IMR-90 (cell line): Measurements from ENCODE around the gene FOXN3. TPM values are rescaled to one million over a fixed set of nuclear protein-coding genes. Genes with fewer than 3 reads are reported as not detected.

Experiments used
- ATAC-seq: fragments of 200-7000 bp; cut with Tn5 transposase; 2 replicates; pipeline ENCODE4 v1.9.1; 2020; ENCODE audit warnings: low read depth, mild to moderate bottlenecking, moderate library complexity
- BruUV-seq: library from RNA; stranded (reverse); fragments of 400-500 nt; replicated peaks from 2 replicates; lab custom pipeline; 2021; lab: Mats Ljungman, UMichigan
- CTCF ChIA-PET: fragments of 300-600 bp; formaldehyde crosslinking; extraction: SDS; loops from one replicate; lab custom pipeline; 2021; ENCODE audit warnings: antibody characterized with exemption; lab: Yijun Ruan, JAX
- POLR2A ChIA-PET: fragments of 300-600 bp; sonication (Branson Sonifier 250); formaldehyde crosslinking; loops from one replicate; lab custom pipeline; 2022; ENCODE audit warnings: antibody characterized with exemption; ENCODE audit not compliant: unreplicated experiment; lab: Charles Lee
- DNase-seq: peaks from one replicate; pipeline ENCODE4 v3.0.0; 2013
- H2AFZ ChIP-seq: replicated peaks from 2 replicates; pipeline ENCODE3; 2013; ENCODE audit warnings: low read length, mild to moderate bottlenecking; ENCODE audit not compliant: poor library complexity
- H2AK5ac ChIP-seq: 2 replicates; pipeline ENCODE4 v1.6.1; 2013; ENCODE audit warnings: low read depth, low read length, inconsistent platforms
- H2AK9ac ChIP-seq: replicated peaks from 2 replicates; pipeline ENCODE3; 2013; ENCODE audit warnings: mild to moderate bottlenecking, low read depth, low read length, moderate library complexity; ENCODE audit not compliant: poor library complexity
- H2BK120ac ChIP-seq: 2 replicates; pipeline ENCODE4 v1.6.1; 2013; ENCODE audit warnings: low read depth, low read length, inconsistent platforms
- H2BK15ac ChIP-seq: 3 replicates; pipeline ENCODE4 v1.6.1; 2013; ENCODE audit warnings: low read depth, low read length, inconsistent platforms
- H2BK20ac ChIP-seq: 2 replicates; pipeline ENCODE4 v1.6.1; 2013; ENCODE audit warnings: low read depth, mild to moderate bottlenecking, inconsistent platforms, low read length, moderate library complexity
- H2BK5ac ChIP-seq: 2 replicates; pipeline ENCODE4 v1.6.1; 2013; ENCODE audit warnings: mild to moderate bottlenecking, low read depth, low read length, inconsistent platforms; ENCODE audit not compliant: poor library complexity, severe bottlenecking
- H3K14ac ChIP-seq: replicated peaks from 2 replicates; pipeline ENCODE4 v1.6.1; 2013; ENCODE audit warnings: low read depth, low read length, inconsistent platforms
- H3K18ac ChIP-seq: 2 replicates; pipeline ENCODE4 v1.6.1; 2013; ENCODE audit warnings: low read depth, low read length, control low read depth
- H3K23ac ChIP-seq: 2 replicates; pipeline ENCODE4 v1.6.1; 2013; ENCODE audit warnings: low read depth, low read length, inconsistent platforms
- H3K27ac ChIP-seq: 2 replicates; pipeline ENCODE4 v1.5.1; 2013; ENCODE audit warnings: mild to moderate bottlenecking, control low read depth, low read length; ENCODE audit not compliant: insufficient read depth
- H3K27me3 ChIP-seq: 2 replicates; pipeline ENCODE4 v1.6.1; 2013; ENCODE audit warnings: low read length; ENCODE audit not compliant: control insufficient read depth, insufficient read depth
- H3K36me3 ChIP-seq: 2 replicates; pipeline ENCODE4 v1.6.1; 2013; ENCODE audit warnings: low read length, mixed read lengths; ENCODE audit not compliant: control insufficient read depth, insufficient read depth
- H3K4ac ChIP-seq: 2 replicates; pipeline ENCODE4 v1.6.1; 2013; ENCODE audit warnings: low read depth, low read length, inconsistent platforms
- H3K4me1 ChIP-seq: 2 replicates; pipeline ENCODE4 v1.6.1; 2013; ENCODE audit warnings: low read length, mixed read lengths; ENCODE audit not compliant: control insufficient read depth, insufficient read depth
- H3K4me2 ChIP-seq: 2 replicates; pipeline ENCODE4 v1.6.1; 2013; ENCODE audit warnings: low read depth, mild to moderate bottlenecking, control low read depth, low read length, moderate library complexity
- H3K4me3 ChIP-seq: 2 replicates; pipeline ENCODE4 v1.5.1; 2013; ENCODE audit warnings: low read depth, mild to moderate bottlenecking, control low read depth, low read length, moderate library complexity; ENCODE audit not compliant: insufficient read depth
- H3K56ac ChIP-seq: 2 replicates; pipeline ENCODE4 v1.6.1; 2013; ENCODE audit warnings: low read length, inconsistent platforms; ENCODE audit not compliant: insufficient read depth; ENCODE audit errors: extremely low read depth
- H3K79me1 ChIP-seq, 2 experiments: 2 replicates each; pipeline ENCODE4 v1.6.1; 2013; ENCODE audit warnings: low read length in 2 of 2, inconsistent platforms in 1 of 2, low read depth in 1 of 2
- H3K9ac ChIP-seq: 2 replicates; pipeline ENCODE4 v1.6.1; 2013; ENCODE audit warnings: low read depth, low read length, control low read depth
- H3K9me1 ChIP-seq: 2 replicates; pipeline ENCODE4 v1.6.1; 2013; ENCODE audit warnings: low read length, inconsistent platforms; ENCODE audit not compliant: insufficient read depth
- H3K9me3 ChIP-seq: 2 replicates; pipeline ENCODE4 v1.6.1; 2013; ENCODE audit warnings: low read length; ENCODE audit not compliant: control insufficient read depth, insufficient read depth
- H4K20me1 ChIP-seq: 2 replicates; pipeline ENCODE4 v1.6.1; 2013; ENCODE audit warnings: low read length, inconsistent platforms; ENCODE audit not compliant: insufficient read depth
- H4K5ac ChIP-seq: 2 replicates; pipeline ENCODE4 v1.6.1; 2013; ENCODE audit warnings: mild to moderate bottlenecking, low read depth, low read length, control low read depth
- H4K8ac ChIP-seq, 2 experiments: 2 replicates each; pipeline ENCODE4 v1.6.1; 2013; ENCODE audit warnings: low read depth in 2 of 2, low read length in 2 of 2, control low read depth in 1 of 2, inconsistent platforms in 1 of 2
- H4K91ac ChIP-seq: 2 replicates; pipeline ENCODE4 v1.6.1; 2013; ENCODE audit warnings: low read depth, low read length, inconsistent platforms; ENCODE audit not compliant: insufficient read depth
- BHLHE40 ChIP-seq: fragments of 150-350 bp; IDR thresholded peaks from 2 replicates; pipeline ENCODE4 v1.6.1; 2016; ENCODE audit warnings: mild to moderate bottlenecking, low read depth, low read length
- CEBPB ChIP-seq: IDR thresholded peaks from 2 replicates; pipeline ENCODE4 v1.6.1; 2012; ENCODE audit warnings: low read depth, low read length, improper control_type of control experiment
- CHD1 ChIP-seq: IDR thresholded peaks from 2 replicates; pipeline ENCODE4 v1.6.1; 2012; ENCODE audit warnings: low read depth, low read length, improper control_type of control experiment
- ELK1 ChIP-seq: fragments of 150-350 bp; IDR thresholded peaks from 2 replicates; pipeline ENCODE4 v1.6.1; 2016; ENCODE audit warnings: low read depth, mild to moderate bottlenecking, low read length, moderate library complexity, borderline replicate concordance
- FOS ChIP-seq: fragments of 150-350 bp; IDR thresholded peaks from 2 replicates; pipeline ENCODE4 v1.6.1; 2016; ENCODE audit warnings: low read depth, low read length
- MAFK ChIP-seq: IDR thresholded peaks from 2 replicates; pipeline ENCODE4 v1.6.1; 2012; ENCODE audit warnings: low read depth, low read length, improper control_type of control experiment
- NFE2L2 ChIP-seq: fragments of 150-350 bp; IDR thresholded peaks from 2 replicates; pipeline ENCODE4 v1.6.1; 2016; ENCODE audit warnings: low read depth, mild to moderate bottlenecking, low read length
- RCOR1 ChIP-seq: IDR thresholded peaks from 2 replicates; pipeline ENCODE4 v1.6.1; 2012; ENCODE audit warnings: mild to moderate bottlenecking, low read length, improper control_type of control experiment; ENCODE audit not compliant: insufficient replicate concordance
- RFX5 ChIP-seq: IDR thresholded peaks from 2 replicates; pipeline ENCODE4 v1.8.0; 2012; ENCODE audit warnings: low read depth, mild to moderate bottlenecking, low read length, moderate library complexity
- SMC3 ChIP-seq: fragments of 150-350 bp; IDR thresholded peaks from 2 replicates; pipeline ENCODE4 v1.6.1; 2016; ENCODE audit warnings: low read depth, mild to moderate bottlenecking, antibody characterized with exemption, low read length, moderate library complexity
- WGBS, 2 experiments: methylation state at CpG; one replicate each; pipeline versions ENCODE4 v1.1.5 to v1.1.7; 2013; ENCODE audit warnings: missing lambda C conversion rate in 2 of 2; ENCODE audit not compliant: insufficient read length in 1 of 2; ENCODE audit errors: extremely low coverage in 2 of 2; 5-methylcytosine and 5-hydroxymethylcytosine counted together
- dilution Hi-C: fragments of 300-500 bp; cut with HindIII; formaldehyde crosslinking; loops from one replicate; pipeline ENCODE4 v1.14.3; 2018; ENCODE audit warnings: low sequenced_read_pairs; ENCODE audit not compliant: unreplicated experiment
- in situ Hi-C: fragments of 300-500 bp; cut with MboI; formaldehyde crosslinking; loops from 3 replicates; pipeline ENCODE4 v1.14.3; 2019; ENCODE audit warnings: low sequenced_read_pairs, inconsistent platforms, mixed read lengths
- intact Hi-C: fragments of 100-400 bp; cut with micrococcal nuclease; formaldehyde crosslinking; loops from 2 replicates; pipeline ENCODE4 v1.10.0; 2022
- polyA plus RNA-seq, 3 experiments: library from polyadenylated mRNA; depleted of rRNA; stranded (reverse); fragments of >200 nt; gene quantifications; 2 replicates each; pipeline ENCODE4 v1.2.3, GENCODE V29; 2012; ENCODE audit warnings: low replicate concordance in 1 of 3
- total RNA-seq: library from RNA; depleted of rRNA; stranded (reverse); fragments of >200 nt; gene quantifications from 2 replicates; pipeline ENCODE4 v1.2.3, GENCODE V29; 2012

The FOXN3 gene
- total and polyA plus RNA-seq, 2 of the 4 experiments (the other 2 are of a cell fraction): 22.6 to 33.7 TPM

DNA sequence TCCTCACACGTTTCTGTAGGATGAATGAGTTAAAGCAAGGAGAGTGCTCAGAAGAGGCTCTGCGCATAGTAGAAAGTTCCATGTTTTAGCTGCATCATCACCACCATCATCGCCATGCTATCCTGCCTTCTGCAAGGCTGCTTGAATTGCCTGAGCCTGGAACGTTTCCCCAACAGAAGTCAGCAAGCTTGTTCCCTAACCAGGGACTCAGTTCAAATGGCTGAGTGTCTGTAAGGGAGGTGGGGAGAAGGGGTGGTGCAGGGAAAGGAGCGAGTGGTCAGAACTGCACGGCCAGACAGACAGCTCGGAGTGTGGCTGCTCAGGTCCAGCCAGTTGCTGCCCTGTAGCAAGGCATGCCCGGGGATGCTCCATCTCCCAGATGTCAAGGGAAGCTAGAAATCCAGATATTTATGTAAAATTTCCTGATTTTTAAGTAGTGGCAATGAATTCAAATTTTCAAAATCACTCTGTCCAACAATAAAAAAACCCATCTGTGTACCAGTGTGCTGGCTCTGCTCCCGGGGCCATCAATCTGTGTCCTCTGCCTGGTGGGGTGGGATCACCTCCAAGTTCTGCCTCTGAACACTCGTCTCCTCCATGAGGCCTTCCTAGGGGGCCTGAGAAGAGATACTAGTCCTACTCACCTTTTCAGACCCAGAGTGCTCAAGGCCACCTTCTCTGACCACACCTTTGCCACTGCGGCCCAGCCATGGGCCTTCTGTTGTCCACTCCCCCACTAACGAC, 162.7 kb downstream of the FOXN3 start:
- CTCF ChIA-PET: no interaction called here
- DNase-seq: no peak

More for the DNA sequence above, 162.7 kb downstream of the FOXN3 start:
- no peak overlapping the region for H3K56ac ChIP-seq
- H3K4me2 ChIP-seq: no peak overlapping the region
- peaks cover 61 to 81% of the 10 kb centered on the region in 2 experiments for H3K79me1 ChIP-seq
- H2BK120ac ChIP-seq: no peak overlapping the region
- WGBS, 2 experiments: 67% methylated on average over 2 of the region's 12 CpGs; no CpG with 5 or more reads in 1 of the 2 experiments
- H2AK5ac ChIP-seq: no peak overlapping the region
- 0 out of 2 replicates have a peak overlapping the region, but pooled peaks have one; percentile 24 for H3K14ac ChIP-seq
- H3K36me3 ChIP-seq: peaks cover 5% of the 10 kb centered on the region; the same call in 1 of the 2 replicates
- no peak overlapping the region for H2AFZ ChIP-seq
- no peak overlapping the region for H4K5ac ChIP-seq
- H3K23ac ChIP-seq: no peak overlapping the region
- intact Hi-C loops: no loop called here
- TF ChIP-seq MAFK: no peak
- no peak for TF ChIP-seq CEBPB
- no peak for TF ChIP-seq CHD1
- no peak for TF ChIP-seq RCOR1
- no peak for TF ChIP-seq RFX5
- TF ChIP-seq ELK1: no peak
- TF ChIP-seq FOS: no peak
- TF ChIP-seq SMC3: no peak
- TF ChIP-seq BHLHE40: no peak
- TF ChIP-seq NFE2L2: no peak
- ATAC-seq: no peak
- no peak overlapping the region for H2BK20ac ChIP-seq
- no peak overlapping the region for H2BK15ac ChIP-seq
- no peak overlapping the region for H4K91ac ChIP-seq
- no peak overlapping the region for H3K27ac ChIP-seq
- dilution Hi-C loops: no loop called here
- H2BK5ac ChIP-seq: no peak overlapping the region
- H3K9ac ChIP-seq: no peak overlapping the region
- no peaks in the 10 kb centered on the region for H3K9me3 ChIP-seq
- H3K9me1 ChIP-seq: peaks cover 19% of the 10 kb centered on the region; the same call in 1 of the 2 replicates
- H3K18ac ChIP-seq: no peak overlapping the region
- POLR2A ChIA-PET: no interaction called here
- in situ Hi-C loops: no loop called here
- H3K4me1 ChIP-seq: peaks cover 2% of the 10 kb centered on the region; the same call in 1 of the 2 replicates
- no peak overlapping the region for H2AK9ac ChIP-seq
- H3K27me3 ChIP-seq: no peaks in the 10 kb centered on the region
- no peak overlapping the region for H4K8ac ChIP-seq
- H3K4ac ChIP-seq: no peak overlapping the region
- peaks cover 34% of the 10 kb centered on the region for H4K20me1 ChIP-seq
- H3K4me3 ChIP-seq: no peak overlapping the region
- no TSS peak for BruUV-seq
